GM23338 (cell line): ENCODE measurements around the gene SORL1. TPM values are rescaled to one million over a fixed set of nuclear protein-coding genes. Genes with fewer than 3 reads are reported as not detected.

ENCODE experiments used
- ATAC-seq: fragments of 200-7000 bp; cut with Tn5 transposase; 3 replicates; pipeline ENCODE4 v1.9.1; 2020
- DNase-seq: peaks from one replicate; pipeline ENCODE4 v3.0.0-alpha.2; 2015; ENCODE audit warnings: low spot score
- H2AFZ ChIP-seq: fragments of 200-600 bp; sonication (generic); 2 replicates; pipeline ENCODE4 v1.8.0; 2016; ENCODE audit warnings: antibody characterized with exemption, mild to moderate bottlenecking, moderate library complexity
- H3F3A ChIP-seq: fragments of 200-600 bp; sonication (generic); replicated peaks from 2 replicates; pipeline ENCODE4 v1.8.0; 2017; ENCODE audit warnings: antibody characterized with exemption, mixed run types, low read depth
- H3K27ac ChIP-seq: fragments of 200-600 bp; sonication (generic); 2 replicates; pipeline ENCODE4 v1.6.1; 2016; ENCODE audit warnings: low read depth
- H3K27me3 ChIP-seq: fragments of 200-600 bp; sonication (generic); 2 replicates; pipeline ENCODE4 v1.8.0; 2016; ENCODE audit warnings: mild to moderate bottlenecking, mixed run types, moderate library complexity; ENCODE audit not compliant: insufficient read depth
- H3K36me3 ChIP-seq: fragments of 200-600 bp; sonication (generic); 2 replicates; pipeline ENCODE4 v1.8.0; 2016; ENCODE audit warnings: mild to moderate bottlenecking; ENCODE audit not compliant: insufficient read depth
- H3K4me1 ChIP-seq: fragments of 200-600 bp; sonication (generic); 2 replicates; pipeline ENCODE4 v1.8.0; 2016; ENCODE audit warnings: mild to moderate bottlenecking, moderate library complexity; ENCODE audit not compliant: insufficient read depth
- H3K4me2 ChIP-seq: fragments of 200-600 bp; sonication (generic); 2 replicates; pipeline ENCODE4 v1.7.1; 2017; ENCODE audit warnings: mixed run types
- H3K4me3 ChIP-seq: fragments of 200-600 bp; sonication (generic); 2 replicates; pipeline ENCODE4 v1.6.1; 2016; ENCODE audit warnings: mixed run types
- H3K79me2 ChIP-seq: fragments of 200-600 bp; sonication (generic); replicated peaks from 2 replicates; pipeline ENCODE4 v1.8.0; 2017; ENCODE audit warnings: mild to moderate bottlenecking; ENCODE audit not compliant: insufficient read depth
- H3K9me2 ChIP-seq: fragments of 200-600 bp; sonication (generic); 2 replicates; pipeline ENCODE4 v1.8.0; 2017; ENCODE audit not compliant: insufficient read depth
- H4K20me1 ChIP-seq: fragments of 200-600 bp; sonication (generic); replicated peaks from 2 replicates; pipeline ENCODE4 v1.8.0; 2017; ENCODE audit warnings: mild to moderate bottlenecking; ENCODE audit not compliant: insufficient read depth
- H3K27ac Mint-ChIP-seq: 2 replicates; pipeline ENCODE4 v1.8.0; 2020; ENCODE audit warnings: inconsistent platforms, mild to moderate bottlenecking, moderate library complexity, mixed read lengths
- H3K27me3 Mint-ChIP-seq: 3 replicates; pipeline ENCODE4 v1.8.0; 2022; ENCODE audit warnings: low read depth, mild to moderate bottlenecking, moderate library complexity, mixed read lengths, inconsistent platforms; ENCODE audit not compliant: insufficient read depth, poor library complexity
- H3K36me3 Mint-ChIP-seq: 3 replicates; pipeline ENCODE4 v1.8.0; 2021; ENCODE audit warnings: low read depth, mild to moderate bottlenecking, inconsistent platforms, moderate library complexity, mixed read lengths
- H3K4me1 Mint-ChIP-seq: 3 replicates; pipeline ENCODE4 v1.8.0; 2020; ENCODE audit warnings: mild to moderate bottlenecking, inconsistent platforms, mixed read lengths
- H3K4me3 Mint-ChIP-seq: 3 replicates; pipeline ENCODE4 v1.8.0; 2021; ENCODE audit warnings: moderate library complexity, mild to moderate bottlenecking, inconsistent platforms, mixed read lengths
- H3K9me3 Mint-ChIP-seq: 3 replicates; pipeline ENCODE4 v1.8.0; 2020; ENCODE audit warnings: moderate library complexity, mild to moderate bottlenecking, inconsistent platforms, mixed read lengths
- CREB1 ChIP-seq: fragments of 250-450 bp; sonication (Bioruptor Pico); IDR thresholded peaks from 2 replicates; pipeline ENCODE4 v1.5.0; 2020; ENCODE audit warnings: low read depth, mild to moderate bottlenecking, moderate library complexity
- ETS1 ChIP-seq: IDR thresholded peaks from 2 replicates; pipeline ENCODE4 v1.6.1; 2016; ENCODE audit warnings: antibody characterized with exemption
- EZH2 ChIP-seq: fragments of 200-600 bp; sonication (generic); IDR thresholded peaks from one replicate; pipeline ENCODE4 v1.8.0; 2017; ENCODE audit warnings: antibody characterized with exemption, mild to moderate bottlenecking, low read depth; ENCODE audit not compliant: unreplicated experiment
- EZH2phosphoT487 ChIP-seq: fragments of 200-600 bp; sonication (generic); IDR thresholded peaks from one replicate; pipeline ENCODE4 v1.8.1; 2018; ENCODE audit warnings: antibody characterized with exemption; ENCODE audit not compliant: unreplicated experiment
- JUNB ChIP-seq: IDR thresholded peaks from one replicate; pipeline ENCODE4 v1.6.1; 2016; ENCODE audit warnings: antibody characterized with exemption; ENCODE audit not compliant: unreplicated experiment
- NANOG ChIP-seq: IDR thresholded peaks from 2 replicates; pipeline ENCODE4 v1.6.1; 2016; ENCODE audit warnings: antibody characterized with exemption, borderline replicate concordance
- POLR2AphosphoS5 ChIP-seq: IDR thresholded peaks from 2 replicates; pipeline ENCODE4 v1.6.1; 2016; ENCODE audit warnings: antibody characterized with exemption, low read depth
- STAT1 ChIP-seq: IDR thresholded peaks from one replicate; pipeline ENCODE4 v1.6.1; 2016; ENCODE audit warnings: antibody characterized with exemption; ENCODE audit not compliant: unreplicated experiment
- ZNF114 ChIP-seq: fragments of 250-450 bp; sonication (Bioruptor Pico); IDR thresholded peaks from 2 replicates; pipeline ENCODE4 v1.5.0; 2020; ENCODE audit warnings: mild to moderate bottlenecking, moderate library complexity
- ZNF331 ChIP-seq: fragments of 250-450 bp; sonication (Bioruptor Pico); IDR thresholded peaks from 2 replicates; pipeline ENCODE4 v1.5.0; 2020; ENCODE audit warnings: low read depth, mild to moderate bottlenecking, moderate library complexity
- ZNF462 ChIP-seq: fragments of 250-450 bp; sonication (Bioruptor Pico); IDR thresholded peaks from 2 replicates; pipeline ENCODE4 v1.5.0; 2020; ENCODE audit warnings: mild to moderate bottlenecking, moderate library complexity
- polyA plus RNA-seq: library from polyadenylated mRNA; unstranded; fragments of >200 nt; fragmentation: Nextera tagmentation; extraction: Ambion mirVana; gene quantifications from 2 replicates; pipeline ENCODE4 v1.2.1, GENCODE V29; 2016
- total RNA-seq: library from RNA; depleted of rRNA; stranded (reverse); fragments of >200 nt; shearing (Covaris generic); gene quantifications from 2 replicates; pipeline ENCODE4 v1.2.3, GENCODE V29; 2014
- TF ChIP-seq, protein P1 (sequence below): IDR thresholded peaks from one replicate; pipeline ENCODE4 v1.6.1; 2018; ENCODE audit warnings: antibody characterized with exemption; ENCODE audit not compliant: unreplicated experiment
- TF ChIP-seq, protein P2 (sequence below), 2 experiments: fragments of 200-600 bp in 1 of 2; sonication (generic) in 1 of 2; conservative IDR thresholded peaks; 2 replicates each; pipeline versions ENCODE4 v1.5.1 to v1.6.1; 2016 to 2017; ENCODE audit warnings: antibody characterized with exemption in 2 of 2, low read depth in 2 of 2, mild to moderate bottlenecking in 2 of 2, moderate library complexity in 1 of 2

Gene SORL1
- total and polyA plus RNA-seq, 2 experiments from 2014 or later: 23.0 to 78.8 TPM

GRCh38 chr11:121412711-121413415 is 39.3 kb upstream of the SORL1 start:
- no peaks in the 10 kb centered on the region for H4K20me1 ChIP-seq
- ATAC-seq: no peak
- TF ChIP-seq NANOG (no peak), ZNF331 (CRISPR knock-in tag) (no peak), POLR2AphosphoS5 (no peak), CREB1 (CRISPR knock-in tag) (no peak), STAT1 (no peak), ETS1 (no peak), ZNF114 (CRISPR knock-in tag) (no peak), JUNB (no peak), ZNF462 (CRISPR knock-in tag) (no peak), EZH2phosphoT487 (no peak), EZH2 (no peak)
- TF ChIP-seq, protein P1, sequence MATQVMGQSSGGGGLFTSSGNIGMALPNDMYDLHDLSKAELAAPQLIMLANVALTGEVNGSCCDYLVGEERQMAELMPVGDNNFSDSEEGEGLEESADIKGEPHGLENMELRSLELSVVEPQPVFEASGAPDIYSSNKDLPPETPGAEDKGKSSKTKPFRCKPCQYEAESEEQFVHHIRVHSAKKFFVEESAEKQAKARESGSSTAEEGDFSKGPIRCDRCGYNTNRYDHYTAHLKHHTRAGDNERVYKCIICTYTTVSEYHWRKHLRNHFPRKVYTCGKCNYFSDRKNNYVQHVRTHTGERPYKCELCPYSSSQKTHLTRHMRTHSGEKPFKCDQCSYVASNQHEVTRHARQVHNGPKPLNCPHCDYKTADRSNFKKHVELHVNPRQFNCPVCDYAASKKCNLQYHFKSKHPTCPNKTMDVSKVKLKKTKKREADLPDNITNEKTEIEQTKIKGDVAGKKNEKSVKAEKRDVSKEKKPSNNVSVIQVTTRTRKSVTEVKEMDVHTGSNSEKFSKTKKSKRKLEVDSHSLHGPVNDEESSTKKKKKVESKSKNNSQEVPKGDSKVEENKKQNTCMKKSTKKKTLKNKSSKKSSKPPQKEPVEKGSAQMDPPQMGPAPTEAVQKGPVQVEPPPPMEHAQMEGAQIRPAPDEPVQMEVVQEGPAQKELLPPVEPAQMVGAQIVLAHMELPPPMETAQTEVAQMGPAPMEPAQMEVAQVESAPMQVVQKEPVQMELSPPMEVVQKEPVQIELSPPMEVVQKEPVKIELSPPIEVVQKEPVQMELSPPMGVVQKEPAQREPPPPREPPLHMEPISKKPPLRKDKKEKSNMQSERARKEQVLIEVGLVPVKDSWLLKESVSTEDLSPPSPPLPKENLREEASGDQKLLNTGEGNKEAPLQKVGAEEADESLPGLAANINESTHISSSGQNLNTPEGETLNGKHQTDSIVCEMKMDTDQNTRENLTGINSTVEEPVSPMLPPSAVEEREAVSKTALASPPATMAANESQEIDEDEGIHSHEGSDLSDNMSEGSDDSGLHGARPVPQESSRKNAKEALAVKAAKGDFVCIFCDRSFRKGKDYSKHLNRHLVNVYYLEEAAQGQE: no peak
- TF ChIP-seq, protein P2, sequence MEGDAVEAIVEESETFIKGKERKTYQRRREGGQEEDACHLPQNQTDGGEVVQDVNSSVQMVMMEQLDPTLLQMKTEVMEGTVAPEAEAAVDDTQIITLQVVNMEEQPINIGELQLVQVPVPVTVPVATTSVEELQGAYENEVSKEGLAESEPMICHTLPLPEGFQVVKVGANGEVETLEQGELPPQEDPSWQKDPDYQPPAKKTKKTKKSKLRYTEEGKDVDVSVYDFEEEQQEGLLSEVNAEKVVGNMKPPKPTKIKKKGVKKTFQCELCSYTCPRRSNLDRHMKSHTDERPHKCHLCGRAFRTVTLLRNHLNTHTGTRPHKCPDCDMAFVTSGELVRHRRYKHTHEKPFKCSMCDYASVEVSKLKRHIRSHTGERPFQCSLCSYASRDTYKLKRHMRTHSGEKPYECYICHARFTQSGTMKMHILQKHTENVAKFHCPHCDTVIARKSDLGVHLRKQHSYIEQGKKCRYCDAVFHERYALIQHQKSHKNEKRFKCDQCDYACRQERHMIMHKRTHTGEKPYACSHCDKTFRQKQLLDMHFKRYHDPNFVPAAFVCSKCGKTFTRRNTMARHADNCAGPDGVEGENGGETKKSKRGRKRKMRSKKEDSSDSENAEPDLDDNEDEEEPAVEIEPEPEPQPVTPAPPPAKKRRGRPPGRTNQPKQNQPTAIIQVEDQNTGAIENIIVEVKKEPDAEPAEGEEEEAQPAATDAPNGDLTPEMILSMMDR (conservative IDR thresholded peaks at IDR 0.05; ENCODE audit: low read depth in 2 of 2): no peak
- Mint-ChIP-seq H3K27ac (no peak overlapping the region), H3K4me3 (no peak overlapping the region), H3K27me3 (peaks cover 2% of the 10 kb centered on the region), H3K9me3 (no peaks in the 10 kb centered on the region), H3K4me1 (peaks cover 16% of the 10 kb centered on the region), H3K36me3 (no peaks in the 10 kb centered on the region)
- H2AFZ ChIP-seq: no peak overlapping the region
- H3K36me3 ChIP-seq: no peaks in the 10 kb centered on the region
- no peak overlapping the region for H3K4me3 ChIP-seq
- H3K27ac ChIP-seq: no peak overlapping the region
- no peak for DNase-seq
- H3K27me3 ChIP-seq: no peaks in the 10 kb centered on the region
- no peaks in the 10 kb centered on the region for H3K79me2 ChIP-seq
- H3F3A ChIP-seq: no peaks in the 10 kb centered on the region
- H3K9me2 ChIP-seq: no peaks in the 10 kb centered on the region
- H3K4me1 ChIP-seq: peaks cover 12% of the 10 kb centered on the region; the same call in 1 of the 2 replicates
- no peak overlapping the region for H3K4me2 ChIP-seq
